Left renal cortex interstitium (tissue), 4 donors: Measurements from ENCODE around the gene HOXA10. TPM values are rescaled to one million over a fixed set of nuclear protein-coding genes. Genes with fewer than 3 reads are reported as not detected.

Experiments used
- DNase-seq, 4 donors: peaks; one replicate each; pipeline ENCODE4 v3.0.0-alpha.2; 2013; ENCODE audit warnings: low read depth in 4 of 4, low spot score in 2 of 4, missing footprints in 1 of 4
- polyA plus RNA-seq, 4 donors: library from polyadenylated mRNA; unstranded; fragments of 120-200 nt; gene quantifications; one replicate each; pipeline ENCODE4 v1.2.1, GENCODE V29; 2013; ENCODE audit not compliant: insufficient read length in 4 of 4

Gene HOXA10
- polyA plus RNA-seq, 4 donors, result 131 to 160 (median 151) TPM

- no peak for DNase-seq
Measured at GRCh38 chr7:27191833-27192545, 17.9 kb upstream of the HOXA10 start.

GRCh38 chr7:27191161-27191731, 17.1 kb upstream of the HOXA10 start:
- no peak for DNase-seq

GRCh38 chr7:27189997-27190748, 16.1 kb upstream of the HOXA10 start:
- DNase-seq, result no peak

GRCh38 chr7:27189295-27189996, 15.3 kb upstream of the HOXA10 start:
- no peak for DNase-seq

- no peak for DNase-seq
Measured at GRCh38 chr7:27188386-27189294, 14.5 kb upstream of the HOXA10 start.

GRCh38 chr7:27187475-27188385, 13.6 kb upstream of the HOXA10 start:
- no peak for DNase-seq

GRCh38 chr7:27186668-27187474, 12.8 kb upstream of the HOXA10 start:
- DNase-seq, result no peak

GRCh38 chr7:27185854-27186667, 11.9 kb upstream of the HOXA10 start:
- no peak for DNase-seq

GRCh38 chr7:27185013-27185853, 11.1 kb upstream of the HOXA10 start, which contains the start of gene HOXA11:
Gene HOXA11 (minus strand): TSS chr7:27185232. CDS start chr7:27185144, 88 bp downstream.
- peak in 3 of 4 donors; percentile 90 to 94 (median 90) for DNase-seq

GRCh38 chr7:27184337-27185012, 10.4 kb upstream of the HOXA10 start:
- DNase-seq, result no peak

- no peak for DNase-seq
Measured at GRCh38 chr7:27183682-27184336, 9.7 kb upstream of the HOXA10 start.

GRCh38 chr7:27182861-27183681, 9.0 kb upstream of the HOXA10 start:
- no peak for DNase-seq

- DNase-seq, result no peak
Measured at GRCh38 chr7:27182285-27182841, 8.2 kb upstream of the HOXA10 start.

- DNase-seq, result no peak
Measured at GRCh38 chr7:27181795-27182275, 7.7 kb upstream of the HOXA10 start.
